Activated CD4-positive, alpha-beta memory T cell treated with anti-CD3 and anti-CD28 coated beads, Interleukin-2, amount 10 ng/mL, durations not matched to agents 7 days and 5 days (primary cell): ENCODE measurements around the gene FTSJ3. TPM values are rescaled to one million over a fixed set of nuclear protein-coding genes. Genes with fewer than 3 reads are reported as not detected.
"Not testable (repeated sequence)": the region's sequence is repeated elsewhere in the genome, so short reads cannot be mapped to it uniquely, and the experiment has no call there.

Experiments used
- CTCF ChIA-PET: fragments of 350-600 bp; sonication (Branson Sonifier 250); formaldehyde crosslinking; loops from one replicate; lab custom pipeline; 2021; ENCODE audit warnings: antibody characterized with exemption, inconsistent platforms; lab: Charles Lee
- POLR2A ChIA-PET: fragments of 350-600 bp; sonication (Branson Sonifier 250); formaldehyde crosslinking; loops from one replicate; lab custom pipeline; 2021; ENCODE audit warnings: antibody characterized with exemption; lab: Charles Lee
- DNase-seq: peaks from one replicate; pipeline ENCODE4 v3.0.0-alpha.2; 2020
- H3K27ac Mint-ChIP-seq: one replicate; pipeline ENCODE4 v1.8.0; 2021; ENCODE audit warnings: mild to moderate bottlenecking, mixed read lengths
- H3K27me3 Mint-ChIP-seq: one replicate; pipeline ENCODE4 v1.8.0; 2021; ENCODE audit warnings: mixed read lengths
- H3K36me3 Mint-ChIP-seq: one replicate; pipeline ENCODE4 v1.8.0; 2021; ENCODE audit warnings: low read depth, mixed read lengths
- H3K4me1 Mint-ChIP-seq: one replicate; pipeline ENCODE4 v1.8.0; 2021; ENCODE audit warnings: mixed read lengths
- H3K4me3 Mint-ChIP-seq: one replicate; pipeline ENCODE4 v1.8.0; 2021; ENCODE audit warnings: mild to moderate bottlenecking, mixed read lengths
- H3K9me3 Mint-ChIP-seq: one replicate; pipeline ENCODE4 v1.8.0; 2021; ENCODE audit warnings: mixed read lengths
- total RNA-seq, 2 experiments: library from RNA; stranded (reverse); gene quantifications; one replicate each; pipeline ENCODE4 v1.2.3, GENCODE V29; 2021

FTSJ3 gene
- 10 to 100 TPM; 38.9 to 43.8 TPM for total RNA-seq

GRCh38 chr17:63827002-63827800 lies at the start of gene FTSJ3, which contains the start of gene PSMC5:
FTSJ3 (minus strand) TSS chr17:63827663; CDS start chr17:63826902, 761 bp downstream.
PSMC5 (plus strand) TSS chr17:63827431; CDS start chr17:63827491, 60 bp downstream.
- CTCF ChIA-PET = interaction anchor here (1.0 to 5.0 kb wide), 7 partner anchors 14 to 129 kb away, joined by 4 to 28 read pairs (median 6); partner anchors contain the start of genes CCDC47, DDX42 and SMARCD2
- Mint-ChIP-seq H3K27ac (peak within 1 kb of the TSS; percentile 93), H3K27me3 (no peaks in the 10 kb centered on the region), H3K4me1 (peaks cover 82% of the 10 kb centered on the region), H3K9me3 (no peaks in the 10 kb centered on the region), H3K4me3 (peak within 1 kb of the TSS; percentile 89), H3K36me3 (peaks cover 90% of the 10 kb centered on the region)
- peak; percentile 96 for DNase-seq
- POLR2A ChIA-PET = interaction anchor here (1.0 to 10.2 kb wide), 16 partner anchors 7 to 225 kb away, joined by 3 to 194 read pairs (median 7); partner anchors contain the start of genes CCDC47, DDX42, LIMD2 and SMARCD2

- peaks cover 11% of the 10 kb centered on the region for H3K27me3 Mint-ChIP-seq
- H3K9me3 Mint-ChIP-seq, POLR2A ChIA-PET, H3K36me3 Mint-ChIP-seq, H3K27ac Mint-ChIP-seq, DNase-seq, H3K4me1 Mint-ChIP-seq, H3K4me3 Mint-ChIP-seq: not testable (repeated sequence)
- CTCF ChIA-PET = interaction anchor here (0.6 to 1.8 kb wide), 2 partner anchors 9 to 674 kb away, joined by 4 to 5 read pairs; no protein-coding TSS in a partner anchor
Observed at GRCh38 chr17:63874693-63875092, 47.2 kb upstream of the FTSJ3 start.

- H3K4me1 Mint-ChIP-seq, DNase-seq, H3K9me3 Mint-ChIP-seq, H3K27ac Mint-ChIP-seq, H3K36me3 Mint-ChIP-seq, H3K4me3 Mint-ChIP-seq, POLR2A ChIA-PET: not testable (repeated sequence)
- CTCF ChIA-PET = interaction anchor here (1.8 kb wide), 1 partner anchor 8 kb away, joined by 5 read pairs; no protein-coding TSS in a partner anchor
- peaks cover 12% of the 10 kb centered on the region for H3K27me3 Mint-ChIP-seq
Observed at GRCh38 chr17:63874061-63874626, 46.7 kb upstream of the FTSJ3 start.

GRCh38 chr17:63873577-63873976 lies 46.1 kb upstream of the FTSJ3 start, which contains the start of gene CSH2:
CSH2 (minus strand) TSS chr17:63873677; CDS start chr17:63873614, 63 bp downstream.
- H3K27me3 Mint-ChIP-seq = peaks cover 14% of the 10 kb centered on the region
- H3K9me3 Mint-ChIP-seq, POLR2A ChIA-PET, DNase-seq, H3K4me3 Mint-ChIP-seq, H3K36me3 Mint-ChIP-seq, H3K4me1 Mint-ChIP-seq, H3K27ac Mint-ChIP-seq: not testable (repeated sequence)
- CTCF ChIA-PET = interaction anchor here (1.8 kb wide), 1 partner anchor 8 kb away, joined by 5 read pairs; no protein-coding TSS in a partner anchor

GRCh38 chr17:63871646-63872365 lies 44.3 kb upstream of the FTSJ3 start:
- H3K4me1 Mint-ChIP-seq, H3K4me3 Mint-ChIP-seq, H3K9me3 Mint-ChIP-seq, H3K36me3 Mint-ChIP-seq, H3K27ac Mint-ChIP-seq, DNase-seq, CTCF ChIA-PET, POLR2A ChIA-PET: not testable (repeated sequence)
- H3K27me3 Mint-ChIP-seq = peaks cover 16% of the 10 kb centered on the region

GRCh38 chr17:63870292-63870665 lies 42.8 kb upstream of the FTSJ3 start:
- POLR2A ChIA-PET, DNase-seq, H3K4me1 Mint-ChIP-seq, H3K36me3 Mint-ChIP-seq, H3K4me3 Mint-ChIP-seq, H3K9me3 Mint-ChIP-seq, H3K27ac Mint-ChIP-seq: not testable (repeated sequence)
- peaks cover 15% of the 10 kb centered on the region for H3K27me3 Mint-ChIP-seq
- CTCF ChIA-PET = interaction anchor here (1.0 kb wide), 1 partner anchor 8 kb away, joined by 4 read pairs; no protein-coding TSS in a partner anchor

GRCh38 chr17:63869491-63870291 lies 42.2 kb upstream of the FTSJ3 start:
- peaks cover 15% of the 10 kb centered on the region for H3K27me3 Mint-ChIP-seq
- POLR2A ChIA-PET, DNase-seq, H3K36me3 Mint-ChIP-seq, H3K4me3 Mint-ChIP-seq, H3K4me1 Mint-ChIP-seq, H3K27ac Mint-ChIP-seq, H3K9me3 Mint-ChIP-seq: not testable (repeated sequence)
- CTCF ChIA-PET = interaction anchor here (0.9 to 1.0 kb wide), 2 partner anchors 9 to 19 kb away, joined by 3 to 4 read pairs; no protein-coding TSS in a partner anchor

- H3K27ac Mint-ChIP-seq = not testable (repeated sequence)
- CTCF ChIA-PET = interaction anchor here (0.6 to 5.4 kb wide), 15 partner anchors 8 to 360 kb away, joined by 3 to 37 read pairs (median 4); no protein-coding TSS in a partner anchor
Observed at GRCh38 chr17:63866625-63867024, 39.2 kb upstream of the FTSJ3 start.

GRCh38 chr17:63859257-63859656 lies 31.8 kb upstream of the FTSJ3 start:
- Mint-ChIP-seq H3K36me3 (no peaks in the 10 kb centered on the region), H3K27ac (no peak overlapping the region)
- POLR2A ChIA-PET = interaction anchor here (1.6 to 1.7 kb wide), 2 partner anchors 11 to 15 kb away, joined by 6 to 7 read pairs; no protein-coding TSS in a partner anchor

More at GRCh38 chr17:63866625-63867024, 39.2 kb upstream of the FTSJ3 start:
- not testable (repeated sequence) for DNase-seq, H3K4me3 Mint-ChIP-seq, H3K36me3 Mint-ChIP-seq, H3K9me3 Mint-ChIP-seq, H3K4me1 Mint-ChIP-seq
- POLR2A ChIA-PET = interaction anchor here (1.3 kb wide), 1 partner anchor 23 kb away, joined by 4 read pairs; the partner anchor contains the start of gene SMARCD2
- H3K27me3 Mint-ChIP-seq = peaks cover 20% of the 10 kb centered on the region

GRCh38 chr17:63856425-63856824 lies 29.0 kb upstream of the FTSJ3 start:
- H3K27ac Mint-ChIP-seq, H3K4me1 Mint-ChIP-seq, H3K9me3 Mint-ChIP-seq, H3K4me3 Mint-ChIP-seq, H3K36me3 Mint-ChIP-seq, DNase-seq: not testable (repeated sequence)
- H3K27me3 Mint-ChIP-seq = peaks cover 33% of the 10 kb centered on the region
- ChIA-PET CTCF (interaction anchor here (0.6 to 0.9 kb wide), 3 partner anchors 11 to 171 kb away, joined by 3 read pairs; no protein-coding TSS in a partner anchor), POLR2A (interaction anchor here (0.7 kb wide), 1 partner anchor 293 kb away, joined by 3 read pairs; no protein-coding TSS in a partner anchor)

More at GRCh38 chr17:63859257-63859656, 31.8 kb upstream of the FTSJ3 start:
- H3K27me3 Mint-ChIP-seq = peaks cover 27% of the 10 kb centered on the region
- CTCF ChIA-PET = interaction anchor here (0.8 to 4.0 kb wide), 4 partner anchors 9 to 434 kb away, joined by 3 to 45 read pairs (median 3); no protein-coding TSS in a partner anchor
- no peak overlapping the region for H3K4me3 Mint-ChIP-seq
- no peaks in the 10 kb centered on the region for H3K9me3 Mint-ChIP-seq
- H3K4me1 Mint-ChIP-seq = no peaks in the 10 kb centered on the region
- no peak for DNase-seq

- Mint-ChIP-seq H3K9me3 (no peaks in the 10 kb centered on the region), H3K36me3 (no peaks in the 10 kb centered on the region), H3K27me3 (peaks cover 31% of the 10 kb centered on the region), H3K4me3 (no peak overlapping the region), H3K27ac (no peak overlapping the region), H3K4me1 (no peaks in the 10 kb centered on the region)
- ChIA-PET CTCF (no interaction called here), POLR2A (interaction anchor here (1.9 kb wide), 1 partner anchor 11 kb away, joined by 10 read pairs; no protein-coding TSS in a partner anchor)
- no peak for DNase-seq
Observed at GRCh38 chr17:63855185-63855584, 27.7 kb upstream of the FTSJ3 start.
